ENCODE results near the gene GALNT10.

Gene GALNT10

GRCh38 chr5:154442801-154443200 lies 252.3 kb downstream of the GALNT10 start:
- TF ChIP-seq EZH2phosphoT487 (IDR thresholded peaks at IDR 0.05; ENCODE audit: borderline replicate concordance, low read length) (no peak), CTCF (IDR thresholded peaks at IDR 0.05; ENCODE audit: low read depth, low read length, poor library complexity, severe bottlenecking) (no peak)
- Histone ChIP-seq H3K27ac (ENCODE audit: low read depth, low read length) (no peak overlapping the region), H3K4me1 (ENCODE audit: control insufficient read depth, low read length) (peaks cover 21% of the 10 kb centered on the region), H3K4me3 (ENCODE audit: low read length) (no peak overlapping the region), H4K20me1 (ENCODE audit: control insufficient read depth, insufficient read depth, low read depth, low read length) (0 out of 2 replicates have a peak, but pooled peaks cover 6% of the 10 kb centered on the region), H3K36me3 (ENCODE audit: control insufficient read depth, low read length) (peaks cover 50% of the 10 kb centered on the region), H3K27me3 (ENCODE audit: control insufficient read depth, low read length) (no peaks in the 10 kb centered on the region), H3K9me2 (replicated peaks; ENCODE audit: control insufficient read depth, low read length) (no peaks in the 10 kb centered on the region), H3F3A (ENCODE audit: control insufficient read depth, insufficient read depth) (no peaks in the 10 kb centered on the region), H3K79me2 (ENCODE audit: control insufficient read depth, low read length) (peaks cover 37% of the 10 kb centered on the region), H3K4me2 (ENCODE audit: low read length) (no peak overlapping the region), H3K9me3 (ENCODE audit: control insufficient read depth, insufficient read depth, low read length) (no peaks in the 10 kb centered on the region)

- Histone ChIP-seq H3K27ac (ENCODE audit: low read depth, low read length) (peak overlapping the region; percentile 45), H3K4me1 (ENCODE audit: control insufficient read depth, low read length) (peaks cover 38% of the 10 kb centered on the region), H3K9me2 (replicated peaks; ENCODE audit: control insufficient read depth, low read length) (no peaks in the 10 kb centered on the region), H3K36me3 (ENCODE audit: control insufficient read depth, low read length) (peaks cover 37% of the 10 kb centered on the region), H3K4me2 (ENCODE audit: low read length) (peak overlapping the region; percentile 94), H3K79me2 (ENCODE audit: control insufficient read depth, low read length) (peaks cover 55% of the 10 kb centered on the region), H3K27me3 (ENCODE audit: control insufficient read depth, low read length) (no peaks in the 10 kb centered on the region), H3K4me3 (ENCODE audit: low read length) (peak overlapping the region; percentile 100), H4K20me1 (ENCODE audit: control insufficient read depth, insufficient read depth, low read depth, low read length) (peaks cover 18% of the 10 kb centered on the region), H3K9me3 (ENCODE audit: control insufficient read depth, insufficient read depth, low read length) (no peaks in the 10 kb centered on the region), H3F3A (ENCODE audit: control insufficient read depth, insufficient read depth) (no peaks in the 10 kb centered on the region)
- no peak for TF ChIP-seq EZH2phosphoT487 (IDR thresholded peaks at IDR 0.05; ENCODE audit: borderline replicate concordance, low read length)
Observed at GRCh38 chr5:154444556-154445421, 254.3 kb downstream of the GALNT10 start.

GRCh38 chr5:154445422-154446194 lies 255.1 kb downstream of the GALNT10 start, which contains the start of gene SAP30L:
SAP30L (plus strand) TSS chr5:154445997; CDS start chr5:154446605, 608 bp downstream.
- Histone ChIP-seq H3K4me2 (ENCODE audit: low read length) (peak within 1 kb of the TSS; percentile 94), H3K27ac (ENCODE audit: low read depth, low read length) (peak within 1 kb of the TSS; percentile 45), H4K20me1 (ENCODE audit: control insufficient read depth, insufficient read depth, low read depth, low read length) (peaks cover 19% of the 10 kb centered on the region), H3K4me1 (ENCODE audit: control insufficient read depth, low read length) (peaks cover 38% of the 10 kb centered on the region), H3K9me3 (ENCODE audit: control insufficient read depth, insufficient read depth, low read length) (no peaks in the 10 kb centered on the region), H3K9me2 (replicated peaks; ENCODE audit: control insufficient read depth, low read length) (no peaks in the 10 kb centered on the region), H3K27me3 (ENCODE audit: control insufficient read depth, low read length) (no peaks in the 10 kb centered on the region), H3K36me3 (ENCODE audit: control insufficient read depth, low read length) (peaks cover 39% of the 10 kb centered on the region), H3K4me3 (ENCODE audit: low read length) (peak within 1 kb of the TSS; percentile 100), H3K79me2 (ENCODE audit: control insufficient read depth, low read length) (peaks cover 62% of the 10 kb centered on the region), H3F3A (ENCODE audit: control insufficient read depth, insufficient read depth) (no peaks in the 10 kb centered on the region)
- TF ChIP-seq EZH2phosphoT487 (IDR thresholded peaks at IDR 0.05; ENCODE audit: borderline replicate concordance, low read length), result no peak
- TF ChIP-seq CTCF (IDR thresholded peaks at IDR 0.05; ENCODE audit: low read depth, low read length, poor library complexity, severe bottlenecking), result no peak
